ENCODE results near the gene SH3BGRL3.
A peak's percentile ranks its signal among the peaks of the same experiment; 100 is the strongest.
"Not testable (repeated sequence)": the region's sequence is repeated elsewhere in the genome, so short reads cannot be mapped to it uniquely, and the experiment has no call there.

SH3BGRL3 gene

DNA sequence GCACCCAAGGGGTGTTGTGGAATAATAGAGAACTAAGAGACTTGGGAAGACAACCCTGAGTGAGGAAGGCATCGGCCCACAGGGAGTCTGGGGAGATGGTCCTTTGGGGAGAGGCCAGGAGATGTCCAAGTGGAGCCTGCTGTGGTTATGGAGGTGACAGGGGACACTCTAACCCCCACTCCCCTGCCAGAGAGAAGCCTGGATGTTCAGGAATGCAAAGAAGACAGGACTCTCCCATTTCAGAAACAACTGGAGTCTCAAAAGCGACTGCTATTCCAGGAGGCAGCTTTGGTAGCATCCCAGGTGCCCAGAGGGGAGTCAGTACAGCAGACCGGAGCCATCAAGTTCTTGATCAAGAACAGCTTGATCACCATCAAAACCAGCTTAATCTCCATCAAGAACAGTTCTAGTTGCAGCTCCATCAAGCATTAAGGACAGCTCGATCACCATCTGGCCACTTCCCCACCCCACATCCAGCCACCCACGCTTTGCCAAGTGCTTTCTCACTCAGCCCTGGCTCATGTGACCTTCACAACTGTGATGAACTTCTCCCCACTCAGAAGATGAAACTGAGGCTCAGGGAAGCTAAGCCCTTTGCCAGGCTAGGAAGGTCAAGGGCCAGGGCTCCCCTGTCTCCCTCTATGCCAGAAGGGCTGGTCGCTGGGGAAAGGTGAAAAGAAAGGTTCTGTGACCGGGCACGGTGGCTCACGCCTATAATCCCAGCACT lies 38.6 kb downstream of the SH3BGRL3 start:
- DNase-seq, result no peak

DNA sequence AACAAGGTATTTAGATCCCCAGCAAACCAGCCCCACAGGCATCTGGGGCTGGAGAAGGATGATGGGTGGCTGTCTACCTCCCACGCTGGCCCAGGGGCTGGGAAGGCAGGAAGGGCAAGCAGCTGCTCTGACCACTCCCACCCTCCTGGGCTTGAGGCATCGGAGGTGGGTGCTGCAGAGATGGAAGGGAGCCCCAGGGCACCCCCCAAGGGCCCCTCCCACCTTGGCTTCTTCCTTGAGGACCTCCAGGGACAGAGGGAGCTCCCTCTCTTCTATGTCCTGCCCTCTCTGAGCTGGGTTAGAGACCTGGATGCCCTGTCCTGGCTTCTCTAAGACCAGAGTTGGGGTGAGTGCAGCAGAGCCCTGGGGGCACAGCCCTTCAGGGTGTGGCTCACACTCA lies 41.0 kb downstream of the SH3BGRL3 start:
- DNase-seq, result no peak

- peak; percentile 90 for DNase-seq
Observed at GRCh38 chr1:26321315-26322041, 41.6 kb downstream of the SH3BGRL3 start.

GRCh38 chr1:26322042-26322331 lies 42.1 kb downstream of the SH3BGRL3 start:
- DNase-seq, result no peak

DNA sequence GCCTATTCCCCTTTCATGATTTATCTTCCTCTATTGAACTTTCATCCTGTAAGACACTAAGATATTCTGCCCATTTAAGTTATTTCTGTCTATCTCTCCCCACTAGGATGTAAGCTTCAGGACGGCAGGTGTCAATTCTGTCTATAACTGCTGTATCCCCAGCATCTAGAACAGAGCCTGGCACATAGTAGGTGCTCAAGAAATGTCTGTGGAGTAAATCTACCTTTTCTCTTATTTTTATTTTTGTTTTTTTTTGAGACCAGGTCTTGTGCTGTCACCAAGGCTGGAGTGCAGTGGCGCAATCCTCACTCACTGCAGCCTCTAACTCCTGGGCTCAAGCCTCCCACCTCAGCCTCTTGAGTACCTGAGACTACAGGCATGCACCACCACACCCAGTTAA lies 43.5 kb downstream of the SH3BGRL3 start:
- no peak for DNase-seq

- no peak for DNase-seq
Observed at GRCh38 chr1:26324550-26324949, 44.7 kb downstream of the SH3BGRL3 start.

DNA sequence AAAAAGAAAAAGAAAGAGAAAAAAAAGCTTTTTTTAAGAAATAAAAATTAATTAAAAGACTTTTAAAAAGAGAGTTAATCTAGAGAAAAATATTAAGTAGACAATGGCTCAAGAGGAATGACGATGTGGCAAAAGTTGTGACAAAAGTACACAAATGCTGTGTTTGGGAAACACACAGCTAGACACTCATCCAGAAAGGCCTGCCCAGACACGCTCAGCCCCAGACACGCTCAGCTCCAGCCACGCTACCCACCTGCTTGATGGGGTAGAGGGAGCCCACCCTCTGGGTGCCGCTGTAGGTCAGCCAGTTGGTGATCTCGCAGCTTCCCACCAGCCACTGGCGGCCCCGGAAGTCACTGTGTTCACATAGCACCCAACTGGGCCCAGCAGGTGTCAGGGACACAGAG lies 48.1 kb downstream of the SH3BGRL3 start:
- DNase-seq, result peak; percentile 96

- DNase-seq, result peak; percentile 29
Observed at GRCh38 chr1:26328597-26328996, 48.7 kb downstream of the SH3BGRL3 start.

DNA sequence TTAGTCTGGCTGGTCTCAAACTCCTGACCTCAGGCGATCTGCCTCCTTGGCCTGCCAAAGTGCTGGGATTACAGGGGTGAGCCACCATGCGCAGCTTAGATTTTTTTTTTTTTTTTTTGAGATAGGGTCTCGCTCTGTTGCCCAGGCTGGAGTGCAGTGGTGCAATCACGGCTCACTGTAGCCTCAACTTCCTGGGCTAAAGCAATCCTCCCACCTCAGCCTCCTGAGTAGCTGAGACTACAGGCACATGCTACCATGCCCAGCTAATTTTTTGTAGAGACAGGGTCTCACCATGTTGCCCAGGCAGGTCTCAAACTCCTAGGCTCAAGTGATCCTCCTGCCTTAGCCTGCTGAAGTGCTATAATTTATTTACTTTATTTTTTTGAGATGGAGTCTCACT lies 49.5 kb downstream of the SH3BGRL3 start:
- DNase-seq, result not testable (repeated sequence)

- no peak for DNase-seq
Observed at GRCh38 chr1:26330276-26330675, 50.4 kb downstream of the SH3BGRL3 start.

All from DMS53 (cell line).